ENCODE measurements around the gene FCER1G.

DNA sequence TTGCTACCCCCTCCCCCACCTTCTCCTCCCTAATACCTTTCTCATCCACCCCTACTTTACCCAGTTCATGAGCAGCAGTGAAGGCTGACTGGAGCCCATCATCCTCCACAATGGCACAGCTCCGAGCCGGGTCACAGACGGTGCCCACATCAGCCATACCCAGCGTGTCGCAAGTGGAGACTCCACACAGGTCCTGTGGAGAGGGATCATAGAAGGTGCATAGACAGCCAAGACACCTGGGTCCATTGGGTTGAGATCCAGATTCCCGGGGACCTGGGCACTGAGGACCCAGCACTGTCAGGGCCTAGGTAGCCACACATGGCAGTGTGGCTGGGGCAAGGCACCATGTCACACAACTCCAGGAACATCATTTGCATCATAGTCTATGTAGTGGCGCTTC lies 19.0 kb upstream of the FCER1G start:
- TF ChIP-seq, protein P1, sequence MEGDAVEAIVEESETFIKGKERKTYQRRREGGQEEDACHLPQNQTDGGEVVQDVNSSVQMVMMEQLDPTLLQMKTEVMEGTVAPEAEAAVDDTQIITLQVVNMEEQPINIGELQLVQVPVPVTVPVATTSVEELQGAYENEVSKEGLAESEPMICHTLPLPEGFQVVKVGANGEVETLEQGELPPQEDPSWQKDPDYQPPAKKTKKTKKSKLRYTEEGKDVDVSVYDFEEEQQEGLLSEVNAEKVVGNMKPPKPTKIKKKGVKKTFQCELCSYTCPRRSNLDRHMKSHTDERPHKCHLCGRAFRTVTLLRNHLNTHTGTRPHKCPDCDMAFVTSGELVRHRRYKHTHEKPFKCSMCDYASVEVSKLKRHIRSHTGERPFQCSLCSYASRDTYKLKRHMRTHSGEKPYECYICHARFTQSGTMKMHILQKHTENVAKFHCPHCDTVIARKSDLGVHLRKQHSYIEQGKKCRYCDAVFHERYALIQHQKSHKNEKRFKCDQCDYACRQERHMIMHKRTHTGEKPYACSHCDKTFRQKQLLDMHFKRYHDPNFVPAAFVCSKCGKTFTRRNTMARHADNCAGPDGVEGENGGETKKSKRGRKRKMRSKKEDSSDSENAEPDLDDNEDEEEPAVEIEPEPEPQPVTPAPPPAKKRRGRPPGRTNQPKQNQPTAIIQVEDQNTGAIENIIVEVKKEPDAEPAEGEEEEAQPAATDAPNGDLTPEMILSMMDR (IDR thresholded peaks at IDR 0.05; ENCODE audit: low read length): no peak
- TF ChIP-seq EZH2 (IDR thresholded peaks at IDR 0.05; ENCODE audit: borderline replicate concordance, low read length): no peak
